H1 (cell line): ENCODE measurements around the gene PLIN1. TPM values are rescaled to one million over a fixed set of nuclear protein-coding genes. Genes with fewer than 3 reads are reported as not detected.

Experiments
- CTCF ChIA-PET: fragments of 300-600 bp; sonication (Branson Sonifier 250); formaldehyde crosslinking; loops from one replicate; lab custom pipeline; 2021; ENCODE audit not compliant: partially characterized antibody; lab: Charles Lee
- POLR2A ChIA-PET: fragments of 300-600 bp; sonication (Branson Sonifier 250); formaldehyde crosslinking; loops from one replicate; lab custom pipeline; 2021; ENCODE audit warnings: inconsistent platforms; ENCODE audit not compliant: partially characterized antibody; lab: Charles Lee
- DNase-seq, 2 experiments: peaks; one replicate each; pipeline versions ENCODE4 v3.0.0 to v3.0.0-alpha.2; 2010 to 2022; ENCODE audit warnings: low spot score in 2 of 2, low read depth in 1 of 2, mixed read lengths in 1 of 2
- FAIRE-seq: peaks from 2 replicates; lab custom pipeline; 2011; peaks lifted over from hg19 to GRCh38; lab: Jason Lieb, UNC
- H2AFZ ChIP-seq: 2 replicates; pipeline ENCODE4 v1.8.1; 2012; ENCODE audit warnings: low read length, inconsistent platforms
- H2AK5ac ChIP-seq: 2 replicates; pipeline ENCODE4 v1.6.1; 2013; ENCODE audit warnings: low read depth, low read length
- H2BK120ac ChIP-seq: replicated peaks from 2 replicates; pipeline ENCODE3; 2013; ENCODE audit warnings: low read depth, low read length, inconsistent platforms
- H2BK12ac ChIP-seq: 2 replicates; pipeline ENCODE4 v1.6.1; 2013; ENCODE audit warnings: low read depth, low read length
- H2BK15ac ChIP-seq: 2 replicates; pipeline ENCODE4 v1.6.1; 2013; ENCODE audit warnings: low read length
- H2BK20ac ChIP-seq: 2 replicates; pipeline ENCODE4 v1.6.1; 2013; ENCODE audit warnings: low read length
- H2BK5ac ChIP-seq: 2 replicates; pipeline ENCODE4 v1.6.1; 2013; ENCODE audit warnings: low read depth, low read length
- H3K14ac ChIP-seq: 2 replicates; pipeline ENCODE4 v1.6.1; 2013; ENCODE audit warnings: inconsistent platforms; ENCODE audit not compliant: insufficient read length
- H3K18ac ChIP-seq: 2 replicates; pipeline ENCODE4 v1.6.1; 2013; ENCODE audit warnings: low read length; ENCODE audit errors: extremely low read depth
- H3K23ac ChIP-seq: 2 replicates; pipeline ENCODE4 v1.6.1; 2013; ENCODE audit warnings: inconsistent platforms; ENCODE audit not compliant: insufficient read length
- H3K23me2 ChIP-seq: 2 replicates; pipeline ENCODE4 v1.6.1; 2013; ENCODE audit warnings: low read depth, low read length
- H3K27ac ChIP-seq: 2 replicates; pipeline ENCODE4 v1.6.1; 2011; ENCODE audit warnings: low read depth, low read length, inconsistent platforms
- H3K27me3 ChIP-seq, 4 experiments: replicated peaks in 1 of 4; 1 replicate in 1 of 4; 2 replicates in 3 of 4; pipeline versions ENCODE4 v1.6.1 to v1.8.1; 2011 to 2013; ENCODE audit warnings: low read length in 3 of 4, mild to moderate bottlenecking in 3 of 4, inconsistent platforms in 2 of 4, mixed read lengths in 2 of 4, moderate library complexity in 1 of 4; ENCODE audit not compliant: control insufficient read depth in 3 of 4, insufficient read depth in 3 of 4; ENCODE audit errors: extremely low read depth in 1 of 4
- H3K36me3 ChIP-seq, 4 experiments: 2 replicates each; pipeline versions ENCODE4 v1.6.1 to v1.8.1; 2011 to 2013; ENCODE audit warnings: mild to moderate bottlenecking in 4 of 4, low read length in 3 of 4, moderate library complexity in 2 of 4, control low read depth in 1 of 4, inconsistent platforms in 1 of 4; ENCODE audit not compliant: insufficient read depth in 4 of 4, control insufficient read depth in 2 of 4
- H3K4ac ChIP-seq: replicated peaks from 2 replicates; pipeline ENCODE3; 2013; ENCODE audit warnings: low read length, low read depth, mixed read lengths, inconsistent platforms; ENCODE audit not compliant: insufficient read length
- H3K4me1 ChIP-seq, 4 experiments: replicated peaks in 1 of 4; 1 replicate in 1 of 4; 2 replicates in 3 of 4; pipeline versions ENCODE4 v1.6.1 to v1.8.1; 2011 to 2013; ENCODE audit warnings: low read length in 3 of 4, inconsistent platforms in 2 of 4, mixed read lengths in 1 of 4; ENCODE audit not compliant: insufficient read depth in 4 of 4, control insufficient read depth in 3 of 4
- H3K4me2 ChIP-seq, 2 experiments: 2 replicates each; pipeline versions ENCODE4 v1.6.1 to v1.8.1; 2011 to 2013; ENCODE audit warnings: low read depth in 2 of 2, low read length in 2 of 2, control low read depth in 1 of 2, inconsistent platforms in 1 of 2, mild to moderate bottlenecking in 1 of 2; ENCODE audit not compliant: insufficient read depth in 1 of 2
- H3K4me3 ChIP-seq, 4 experiments: fragments of 200-600, 300-600 bp in 1 of 4; sonication (generic), shearing (Covaris generic), sonication (Bioruptor Twin) in 1 of 4; 2 replicates each; pipeline versions ENCODE4 v1.5.1 to v1.8.1; 2011 to 2016; ENCODE audit warnings: low read length in 4 of 4, low read depth in 3 of 4, control low read depth in 2 of 4, inconsistent platforms in 2 of 4, mild to moderate bottlenecking in 2 of 4, mixed read lengths in 1 of 4, moderate library complexity in 1 of 4; ENCODE audit not compliant: insufficient read depth in 2 of 4; ENCODE audit errors: extremely low read depth in 1 of 4
- H3K56ac ChIP-seq: replicated peaks from 2 replicates; pipeline ENCODE3; 2013; ENCODE audit warnings: low read depth, mild to moderate bottlenecking, mixed read lengths, low read length, inconsistent platforms; ENCODE audit not compliant: insufficient read length
- H3K79me1 ChIP-seq: 2 replicates; pipeline ENCODE4 v1.6.1; 2013; ENCODE audit warnings: low read depth, low read length, control low read depth
- H3K79me2 ChIP-seq, 2 experiments: 2 replicates each; pipeline versions ENCODE4 v1.6.1 to v1.8.1; 2012 to 2013; ENCODE audit warnings: low read length in 2 of 2, mild to moderate bottlenecking in 2 of 2, inconsistent platforms in 1 of 2; ENCODE audit not compliant: insufficient read depth in 2 of 2, control insufficient read depth in 1 of 2
- H3K9ac ChIP-seq, 4 experiments: replicated peaks in 1 of 4; 1 replicate in 1 of 4; 2 replicates in 3 of 4; pipeline versions ENCODE4 v1.6.1 to v1.8.1; 2011 to 2013; ENCODE audit warnings: low read depth in 3 of 4, low read length in 3 of 4, control low read depth in 2 of 4, mild to moderate bottlenecking in 2 of 4, moderate library complexity in 2 of 4, inconsistent platforms in 1 of 4; ENCODE audit errors: extremely low read depth in 1 of 4
- H3K9me3 ChIP-seq, 2 experiments: 2 replicates each; pipeline versions ENCODE4 v1.6.1 to v1.8.1; 2012 to 2013; ENCODE audit warnings: mild to moderate bottlenecking in 2 of 2, moderate library complexity in 2 of 2, control low read depth in 1 of 2, inconsistent platforms in 1 of 2, low read depth in 1 of 2, low read length in 1 of 2, mixed read lengths in 1 of 2; ENCODE audit not compliant: insufficient read depth in 2 of 2
- H4K20me1 ChIP-seq, 2 experiments: replicated peaks in 1 of 2; 2 replicates each; pipeline versions ENCODE3 to v1.8.1; 2011 to 2013; ENCODE audit warnings: inconsistent platforms in 2 of 2, low read length in 2 of 2, mild to moderate bottlenecking in 1 of 2; ENCODE audit not compliant: insufficient read depth in 2 of 2, control insufficient read depth in 1 of 2
- H4K5ac ChIP-seq: 2 replicates; pipeline ENCODE4 v1.6.1; 2013; ENCODE audit warnings: low read length, low read depth, mixed read lengths, inconsistent platforms; ENCODE audit not compliant: insufficient read length
- H4K8ac ChIP-seq: 2 replicates; pipeline ENCODE4 v1.8.0; 2013; ENCODE audit warnings: mild to moderate bottlenecking, moderate library complexity, low read length, inconsistent platforms; ENCODE audit not compliant: insufficient read depth; ENCODE audit errors: extremely low read depth
- H4K91ac ChIP-seq: replicated peaks from 2 replicates; pipeline ENCODE3; 2013; ENCODE audit warnings: low read length, mixed read lengths, inconsistent platforms; ENCODE audit not compliant: insufficient read length
- CBX8 ChIP-seq: fragments of 300-800, 300-1000 bp; sonication (generic); IDR thresholded peaks from 2 replicates; pipeline ENCODE4 v1.7.1; 2016; ENCODE audit warnings: low read depth, low read length, borderline replicate concordance
- CEBPB ChIP-seq: IDR thresholded peaks from 2 replicates; pipeline ENCODE4 v1.6.1; 2012; ENCODE audit warnings: low read depth, low read length
- MAX ChIP-seq: IDR thresholded peaks from 2 replicates; pipeline ENCODE4 v1.6.1; 2012; ENCODE audit warnings: inconsistent platforms
- NANOG ChIP-seq: IDR thresholded peaks from 2 replicates; pipeline ENCODE4 v1.6.1; 2011; ENCODE audit warnings: low read length, low read depth, mild to moderate bottlenecking, inconsistent platforms; ENCODE audit not compliant: insufficient read depth, poor library complexity, severe bottlenecking
- PHF8 ChIP-seq: fragments of 200-600 bp; sonication (generic); conservative IDR thresholded peaks from 2 replicates; pipeline ENCODE4 v1.7.1; 2012; ENCODE audit warnings: low read depth, mild to moderate bottlenecking, inconsistent platforms, low read length, moderate library complexity
- RAD21 ChIP-seq, 2 experiments: IDR thresholded peaks in 1 of 2; conservative IDR thresholded peaks in 1 of 2; 2 replicates each; pipeline ENCODE4 v1.6.1; 2011; ENCODE audit warnings: low read depth in 2 of 2, low read length in 2 of 2, improper control_type of control experiment in 1 of 2, inconsistent platforms in 1 of 2, mild to moderate bottlenecking in 1 of 2, moderate library complexity in 1 of 2
- RBBP5 ChIP-seq: IDR thresholded peaks from 2 replicates; pipeline ENCODE4 v1.7.1; 2012; ENCODE audit warnings: low read depth, mild to moderate bottlenecking, inconsistent platforms, low read length, moderate library complexity, borderline replicate concordance
- RNF2 ChIP-seq: fragments of 200-900, 300-1000 bp; sonication (generic); IDR thresholded peaks from 2 replicates; pipeline ENCODE4 v1.7.1; 2016; ENCODE audit warnings: borderline replicate concordance, low read depth, mild to moderate bottlenecking, antibody characterized with exemption, low read length; ENCODE audit not compliant: poor library complexity, severe bottlenecking; ENCODE audit errors: missing control alignments
- SP1 ChIP-seq: IDR thresholded peaks from 2 replicates; pipeline ENCODE4 v1.6.1; 2011; ENCODE audit warnings: low read depth, low read length
- SUZ12 ChIP-seq: fragments of 200-600 bp; sonication (generic); IDR thresholded peaks from 2 replicates; pipeline ENCODE4 v1.6.1; 2012; ENCODE audit warnings: mild to moderate bottlenecking, inconsistent platforms, low read length, moderate library complexity, mixed read lengths
- USF2 ChIP-seq: IDR thresholded peaks from 2 replicates; pipeline ENCODE4 v1.6.1; 2011; ENCODE audit warnings: low read length, improper control_type of control experiment
- WGBS, 2 experiments: shearing (Covaris generic) in 1 of 2; methylation state at CpG; one replicate each; pipeline versions ENCODE4 v1.1.6 to v1.1.7; 2013 to 2015; ENCODE audit warnings: low lambda C conversion rate in 2 of 2, mixed read lengths in 2 of 2, inconsistent platforms in 1 of 2, low coverage in 1 of 2, missing lambda C conversion rate in 1 of 2; ENCODE audit not compliant: insufficient replicate concordance in 2 of 2, insufficient coverage in 1 of 2, insufficient read length in 1 of 2; ENCODE audit errors: extremely low coverage in 1 of 2, missing lambda C conversion rate in 1 of 2; 5-methylcytosine and 5-hydroxymethylcytosine counted together
- polyA plus RNA-seq, 7 experiments: library from polyadenylated mRNA; depleted of rRNA in 3 of 7; stranded (reverse) in 5 of 7; unstranded in 2 of 7; fragments of >200 nt in 5 of 7; fragments of 200-250 nt in 2 of 7; gene quantifications; 1 replicate in 5 of 7; 2 replicates in 1 of 7; 4 replicates in 1 of 7; pipeline versions ENCODE4 v1.2.1 to v1.2.3, GENCODE V29; 2011 to 2013; ENCODE audit warnings: missing spikeins in 2 of 7, mixed read lengths in 2 of 7
- total RNA-seq: library from RNA; stranded (reverse); fragmentation: NEBNext Ultra II Directional; extraction: Animal tissue kit (Norgen Biotek cat#: 25700); gene quantifications from 2 replicates; pipeline ENCODE4 v1.2.1, GENCODE V29; 2021

The PLIN1 gene
- total and polyA plus RNA-seq, 2 of the 8 experiments (the other 6 are each of a cell fraction or from before 2014, with no cell fraction given), result 0.33 TPM; not detected in 1

GRCh38 chr15:89659295-89659694 is 19.9 kb downstream of the PLIN1 start:
- no peak overlapping the region for H2BK20ac ChIP-seq
- FAIRE-seq (no peak), DNase-seq (no peak)
- no peaks in the 10 kb centered on the region for H3K9me3 ChIP-seq
- H3K79me1 ChIP-seq, result no peaks in the 10 kb centered on the region
- no peak overlapping the region for H4K8ac ChIP-seq
- no peak overlapping the region for H2BK15ac ChIP-seq
- no peak overlapping the region for H2AK5ac ChIP-seq
- H2BK5ac ChIP-seq, result no peak overlapping the region
- no peak overlapping the region for H3K9ac ChIP-seq
- no peak overlapping the region for H2BK120ac ChIP-seq
- no peaks in the 10 kb centered on the region for H3K79me2 ChIP-seq
- H3K4me2 ChIP-seq, result no peak overlapping the region
- POLR2A ChIA-PET, result no interaction called here
- H2AFZ ChIP-seq, result no peak overlapping the region
- no peak overlapping the region for H3K18ac ChIP-seq
- H4K5ac ChIP-seq, result no peak overlapping the region
- CTCF ChIA-PET, result interaction anchor here (0.6 to 4.4 kb wide), 5 partner anchors 12 to 319 kb away, joined by 3 to 42 read pairs (median 20); no protein-coding TSS in a partner anchor
- no peak overlapping the region for H4K91ac ChIP-seq
- peaks cover 0 to 2% of the 10 kb centered on the region in 2 experiments for H4K20me1 ChIP-seq
- H3K4me1 ChIP-seq, result peaks cover 0 to under 1% (median under 1%) of the 10 kb centered on the region in 4 experiments; a peak in 2 of 7 replicates
- peaks cover 5% of the 10 kb centered on the region; the same call in 1 of the 2 replicates for H3K23me2 ChIP-seq
- H3K4ac ChIP-seq, result no peak overlapping the region
- no peak overlapping the region for H3K23ac ChIP-seq
- H3K27me3 ChIP-seq, result peaks cover 0 to 1% (median under 1%) of the 10 kb centered on the region in 4 experiments; a peak in 2 of 7 replicates
- no peaks in the 10 kb centered on the region for H3K36me3 ChIP-seq
- H2BK12ac ChIP-seq, result no peak overlapping the region
- 77% methylated on average over 2 of the region's 2 CpGs; no CpG with 5 or more reads in 1 of the 2 experiments for WGBS, 2 experiments
- H3K27ac ChIP-seq, result no peak overlapping the region
- H3K4me3 ChIP-seq, result no peak overlapping the region
- H3K14ac ChIP-seq, result no peak overlapping the region
- H3K56ac ChIP-seq, result no peak overlapping the region
- TF ChIP-seq USF2, result no peak
- TF ChIP-seq CEBPB, result no peak
- no peak for TF ChIP-seq PHF8
- TF ChIP-seq MAX, result no peak
- no peak for TF ChIP-seq CBX8
- TF ChIP-seq NANOG, result no peak
- no peak for TF ChIP-seq RBBP5
- TF ChIP-seq SUZ12, result no peak
- TF ChIP-seq SP1, result no peak
- no peak for TF ChIP-seq RAD21 (IDR thresholded peaks at IDR 0.05 in 1 of 2, conservative IDR thresholded peaks at IDR 0.05 in 1 of 2; ENCODE audit: low read depth in 2 of 2, low read length in 2 of 2)
- no peak for TF ChIP-seq RNF2
